HepG2 (cell line): ENCODE results near the gene SURF6. TPM values are rescaled to one million over a fixed set of nuclear protein-coding genes. Genes with fewer than 3 reads are reported as not detected.

Experiments used
- DPF2 ChIP-seq: sonication (generic); formaldehyde crosslinking; IDR thresholded peaks from 2 replicates; pipeline ENCODE4 v1.4.0; 2020; ENCODE audit warnings: mild to moderate bottlenecking, low read depth, missing genetic modification reagents, borderline replicate concordance
- DZIP1 ChIP-seq: sonication (generic); formaldehyde crosslinking; IDR thresholded peaks from 2 replicates; pipeline ENCODE4 v1.5.0; 2020; ENCODE audit warnings: mild to moderate bottlenecking, missing genetic modification reagents
- HOMEZ ChIP-seq: IDR thresholded peaks from 2 replicates; pipeline ENCODE4 v1.6.1; 2016; ENCODE audit warnings: low read depth
- MEIS1 ChIP-seq: sonication (generic); formaldehyde crosslinking; IDR thresholded peaks from 2 replicates; pipeline ENCODE4 v1.9.0; 2021; ENCODE audit warnings: mild to moderate bottlenecking, missing genetic modification reagents, moderate library complexity, borderline replicate concordance
- ZBTB10 ChIP-seq: sonication (generic); formaldehyde crosslinking; IDR thresholded peaks from 2 replicates; pipeline ENCODE4 v1.4.0; 2020; ENCODE audit warnings: missing genetic modification reagents, borderline replicate concordance
- ZFP82 ChIP-seq: sonication (generic); formaldehyde crosslinking; IDR thresholded peaks from 2 replicates; pipeline ENCODE4 v1.5.1; 2020; ENCODE audit warnings: mild to moderate bottlenecking, missing genetic modification reagents, borderline replicate concordance
- ZNF7 ChIP-seq: IDR thresholded peaks from 2 replicates; pipeline ENCODE4 v1.6.1; 2016; ENCODE audit warnings: missing biosample characterization, missing genetic modification reagents
- polyA plus RNA-seq, 8 experiments: library from polyadenylated mRNA; depleted of rRNA in 3 of 8; stranded (reverse) in 7 of 8; unstranded in 1 of 8; fragments of >200 nt; fragmentation: Illumina TruSeq in 4 of 8; extraction: Trizol in 4 of 8; gene quantifications; 2 replicates each; pipeline versions ENCODE4 v1.2.1 to v1.2.3, GENCODE V29; 2011 to 2016; ENCODE audit warnings: low read depth in 4 of 8, missing spikeins in 1 of 8, mixed read lengths in 1 of 8; ENCODE audit not compliant: insufficient read depth in 1 of 8
- total RNA-seq, 5 experiments: library from RNA; depleted of rRNA; stranded (reverse); fragments of >200 nt; fragmentation: Illumina TruSeq; extraction: Trizol; gene quantifications; 2 replicates each; pipeline ENCODE4 v1.2.3, GENCODE V29; 2016; ENCODE audit warnings: low read depth in 1 of 5
- TF ChIP-seq, protein P1 (sequence below), 2 experiments: fragments of 450-650 bp in 1 of 2; sonication (generic) in 1 of 2; formaldehyde crosslinking in 1 of 2; IDR thresholded peaks; 2 replicates each; pipeline versions ENCODE4 v1.6.1 to v1.8.0; 2016 to 2022; ENCODE audit warnings: antibody characterized with exemption in 1 of 2, mild to moderate bottlenecking in 1 of 2, missing genetic modification reagents in 1 of 2

SURF6 gene
- total and polyA plus RNA-seq, 2 of the 13 experiments (the other 11 are each of a cell fraction or from before 2014, with no cell fraction given) = 5.9 to 14.7 TPM

GRCh38 chr9:133284362-133284761, 51.6 kb downstream of the SURF6 start (continued):
- TF ChIP-seq, protein P1, sequence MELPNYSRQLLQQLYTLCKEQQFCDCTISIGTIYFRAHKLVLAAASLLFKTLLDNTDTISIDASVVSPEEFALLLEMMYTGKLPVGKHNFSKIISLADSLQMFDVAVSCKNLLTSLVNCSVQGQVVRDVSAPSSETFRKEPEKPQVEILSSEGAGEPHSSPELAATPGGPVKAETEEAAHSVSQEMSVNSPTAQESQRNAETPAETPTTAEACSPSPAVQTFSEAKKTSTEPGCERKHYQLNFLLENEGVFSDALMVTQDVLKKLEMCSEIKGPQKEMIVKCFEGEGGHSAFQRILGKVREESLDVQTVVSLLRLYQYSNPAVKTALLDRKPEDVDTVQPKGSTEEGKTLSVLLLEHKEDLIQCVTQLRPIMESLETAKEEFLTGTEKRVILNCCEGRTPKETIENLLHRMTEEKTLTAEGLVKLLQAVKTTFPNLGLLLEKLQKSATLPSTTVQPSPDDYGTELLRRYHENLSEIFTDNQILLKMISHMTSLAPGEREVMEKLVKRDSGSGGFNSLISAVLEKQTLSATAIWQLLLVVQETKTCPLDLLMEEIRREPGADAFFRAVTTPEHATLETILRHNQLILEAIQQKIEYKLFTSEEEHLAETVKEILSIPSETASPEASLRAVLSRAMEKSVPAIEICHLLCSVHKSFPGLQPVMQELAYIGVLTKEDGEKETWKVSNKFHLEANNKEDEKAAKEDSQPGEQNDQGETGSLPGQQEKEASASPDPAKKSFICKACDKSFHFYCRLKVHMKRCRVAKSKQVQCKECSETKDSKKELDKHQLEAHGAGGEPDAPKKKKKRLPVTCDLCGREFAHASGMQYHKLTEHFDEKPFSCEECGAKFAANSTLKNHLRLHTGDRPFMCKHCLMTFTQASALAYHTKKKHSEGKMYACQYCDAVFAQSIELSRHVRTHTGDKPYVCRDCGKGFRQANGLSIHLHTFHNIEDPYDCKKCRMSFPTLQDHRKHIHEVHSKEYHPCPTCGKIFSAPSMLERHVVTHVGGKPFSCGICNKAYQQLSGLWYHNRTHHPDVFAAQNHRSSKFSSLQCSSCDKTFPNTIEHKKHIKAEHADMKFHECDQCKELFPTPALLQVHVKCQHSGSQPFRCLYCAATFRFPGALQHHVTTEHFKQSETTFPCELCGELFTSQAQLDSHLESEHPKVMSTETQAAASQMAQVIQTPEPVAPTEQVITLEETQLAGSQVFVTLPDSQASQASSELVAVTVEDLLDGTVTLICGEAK (IDR thresholded peaks at IDR 0.05) = no peak
- TF ChIP-seq, protein P1 (CRISPR knock-in tag; IDR thresholded peaks at IDR 0.05) = no peak
- TF ChIP-seq ZBTB10 (no peak), DPF2 (no peak), ZFP82 (CRISPR knock-in tag) (no peak), DZIP1 (CRISPR knock-in tag) (no peak), MEIS1 (CRISPR knock-in tag) (no peak), HOMEZ (no peak), ZNF7 (no peak)
